OCI-LY3 (cell line): Measurements from ENCODE around the gene FBP1.

Experiments
- CTCF ChIP-seq: fragments of 200-600, 300-600 bp; sonication (generic); IDR thresholded peaks from 2 replicates; pipeline ENCODE4 v1.5.1; 2014; ENCODE audit warnings: antibody characterized with exemption, low read length, low read depth
- EZH2phosphoT487 ChIP-seq: fragments of 200-600 bp; shearing (Covaris generic); IDR thresholded peaks from 2 replicates; pipeline ENCODE4 v1.6.1; 2018; ENCODE audit warnings: antibody characterized with exemption, mixed run types, low read depth

GRCh38 chr9:94568250-94568889 lies 70.9 kb downstream of the FBP1 start:
- TF ChIP-seq CTCF (no peak), EZH2phosphoT487 (no peak)
